Measurements from ENCODE around the gene FDXACB1.

The FDXACB1 gene, protein sequence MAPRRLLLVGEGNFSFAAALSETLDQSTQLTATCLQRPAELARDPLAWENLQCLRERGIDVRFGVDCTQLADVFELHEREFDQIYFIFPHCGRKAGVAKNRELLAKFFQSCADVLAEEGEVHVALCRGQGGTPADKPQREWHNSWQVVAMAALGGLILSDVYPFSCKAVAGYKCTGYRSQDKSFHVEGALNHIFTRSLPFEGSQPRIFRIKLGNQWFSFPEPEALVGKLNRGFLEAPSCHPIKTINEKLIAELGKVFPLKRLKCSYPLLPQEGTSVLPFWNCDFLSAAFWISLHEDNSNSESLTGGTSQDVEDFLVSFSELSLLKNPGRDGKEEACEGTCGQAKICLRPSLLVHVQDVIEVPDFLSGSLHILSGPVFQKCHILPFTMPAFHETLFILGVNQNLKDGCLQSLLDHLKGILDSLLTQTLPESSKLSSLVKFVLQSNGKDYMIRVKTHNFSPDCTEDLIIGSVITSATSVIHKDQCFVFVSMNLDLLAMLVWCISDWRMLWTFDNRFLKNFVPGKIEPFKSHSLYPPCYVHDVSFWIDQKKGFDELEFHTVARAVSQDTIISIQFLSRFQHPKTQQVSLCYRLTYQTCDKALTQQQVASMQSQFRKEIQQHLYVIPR

DNA sequence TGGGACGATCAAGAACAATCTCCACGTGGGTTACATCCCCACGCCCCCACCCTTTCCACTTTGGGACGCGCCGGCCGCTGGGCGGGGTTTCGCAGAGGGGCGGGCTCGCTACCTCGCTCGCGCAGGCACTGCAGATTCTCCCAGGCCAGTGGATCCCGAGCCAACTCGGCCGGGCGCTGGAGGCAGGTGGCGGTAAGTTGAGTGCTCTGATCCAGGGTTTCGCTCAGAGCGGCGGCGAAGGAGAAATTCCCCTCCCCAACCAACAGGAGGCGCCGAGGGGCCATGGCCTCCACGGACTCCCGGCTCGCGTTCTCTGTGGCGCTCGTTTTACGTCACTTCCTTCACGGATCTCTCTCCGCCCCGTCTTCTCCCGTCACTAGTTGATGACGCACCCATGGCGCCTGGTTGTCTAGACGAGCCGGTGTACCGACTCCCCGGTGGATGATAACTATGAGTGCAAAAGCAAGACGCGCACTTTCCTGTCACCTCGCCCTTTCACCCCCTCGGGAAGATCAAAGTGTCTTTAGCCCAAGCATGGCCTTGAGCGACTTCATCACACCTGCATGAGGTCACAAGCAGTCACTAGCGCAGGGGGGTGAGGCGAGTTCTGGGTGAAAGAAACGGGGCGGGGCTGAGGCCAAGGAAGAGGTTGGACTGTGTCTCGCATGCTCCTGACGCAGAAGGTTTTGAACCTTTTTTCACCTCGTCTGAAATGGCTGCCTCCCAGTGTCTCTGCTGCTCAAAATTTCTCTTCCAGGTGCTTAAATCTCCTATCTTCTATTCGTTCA lies at the start of gene FDXACB1, which contains the start of gene CFAP68:
Gene FDXACB1, minus strand, starts transcription at position 317 of the 788 bp plus-strand sequence. Its CDS starts 33 bp downstream, at position 284.
Gene CFAP68, plus strand, starts transcription at position 693 of the 788 bp plus-strand sequence. Its CDS starts 20 bp downstream, at position 713.
- DNase-seq = peak; percentile 99

GRCh38 chr11:111926505-111927391 lies 47.8 kb upstream of the FDXACB1 start:
- peak; percentile 97 for DNase-seq

- DNase-seq = no peak
Observed at GRCh38 chr11:111925953-111926352, 47.0 kb upstream of the FDXACB1 start.

- no peak for DNase-seq
Observed at GRCh38 chr11:111923951-111924350, 45.0 kb upstream of the FDXACB1 start.

DNA sequence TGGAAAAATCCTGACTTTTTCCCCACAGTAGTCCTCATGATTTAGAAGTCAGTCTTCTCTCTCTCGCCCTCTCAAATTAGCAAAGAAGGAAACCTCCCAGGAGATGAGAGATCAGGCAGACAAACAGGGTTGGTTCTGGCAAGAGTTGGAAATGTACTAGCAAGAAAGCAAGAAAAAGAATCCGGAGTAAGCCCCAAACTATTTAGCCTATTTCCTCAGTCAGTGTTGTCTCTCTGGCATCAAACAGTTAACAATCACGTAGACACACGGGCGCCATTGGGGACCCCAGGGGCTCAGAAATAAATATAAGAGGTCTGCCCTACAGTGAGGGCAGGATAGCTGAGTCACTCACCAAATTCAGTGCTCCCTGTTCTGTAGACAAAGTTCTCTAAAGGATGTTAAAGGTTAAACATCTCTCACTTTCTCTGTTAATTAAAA lies 44.4 kb upstream of the FDXACB1 start:
- DNase-seq = no peak

DNA sequence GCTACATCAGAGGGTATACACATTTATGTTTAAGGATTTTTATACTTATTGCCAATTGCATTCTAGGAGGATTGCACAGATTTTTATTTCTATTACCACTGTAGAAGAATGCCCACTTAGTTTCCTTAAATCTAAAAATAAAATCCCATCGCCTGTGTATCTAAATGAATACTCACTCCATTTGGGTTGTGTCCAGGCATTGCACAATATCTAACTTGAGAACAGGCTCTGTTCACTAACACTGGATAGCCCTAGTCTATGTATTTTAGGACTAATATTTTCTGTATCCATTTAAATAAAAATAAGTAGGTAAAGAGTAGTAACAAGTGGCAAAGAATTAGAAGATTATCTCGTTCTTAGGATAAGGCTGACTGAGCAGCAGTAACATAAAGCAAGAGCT lies 43.8 kb upstream of the FDXACB1 start:
- no peak for DNase-seq

- DNase-seq = no peak
Observed at GRCh38 chr11:111921541-111922230, 42.7 kb upstream of the FDXACB1 start.

DNA sequence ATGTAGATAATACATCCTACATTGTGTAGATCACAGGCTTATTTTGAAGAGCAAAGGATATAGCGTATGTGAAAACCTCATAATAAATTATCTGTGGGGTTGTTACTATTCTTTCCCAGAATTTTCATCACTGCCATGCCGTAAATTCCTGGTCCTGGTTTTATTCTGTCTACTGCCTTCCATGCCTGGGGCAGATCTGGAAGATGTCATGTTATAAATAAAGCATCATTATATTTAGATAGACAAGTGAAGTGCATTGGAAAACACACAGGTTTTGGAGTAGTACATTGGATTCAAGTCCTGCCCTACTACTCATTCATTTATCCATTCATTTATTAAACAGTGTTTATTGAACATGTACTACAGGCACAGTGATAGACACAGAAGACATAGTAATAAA lies 41.9 kb upstream of the FDXACB1 start:
- DNase-seq = no peak

- peak; percentile 94 for DNase-seq
Observed at GRCh38 chr11:111918390-111919256, 39.7 kb upstream of the FDXACB1 start, which contains the start of gene C11orf52. Gene C11orf52, plus strand, starts transcription at chr11:111918913. Its CDS starts 60 bp downstream, at chr11:111918973.

GRCh38 chr11:111917788-111918187 lies 38.8 kb upstream of the FDXACB1 start:
- no peak for DNase-seq

DNA sequence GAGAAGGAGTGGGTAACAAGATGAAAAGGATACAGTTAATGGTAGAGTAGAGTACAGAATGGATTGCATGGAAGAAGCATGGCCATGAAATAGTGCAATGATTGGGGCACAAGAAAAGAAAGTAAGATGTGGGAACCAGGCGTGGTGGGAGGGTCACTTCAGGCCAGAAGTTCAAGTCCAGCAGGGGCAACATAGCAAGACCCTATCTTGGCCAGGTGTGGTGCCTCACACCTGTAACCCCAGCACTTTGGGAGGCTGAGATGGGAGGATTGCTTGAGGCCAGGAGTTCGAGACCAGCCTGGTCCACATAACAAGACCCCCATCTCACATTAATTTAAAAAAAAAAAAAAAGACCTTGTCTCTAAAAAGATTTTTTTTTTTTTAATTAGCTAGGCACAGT lies 38.3 kb upstream of the FDXACB1 start:
- DNase-seq = no peak

DNA sequence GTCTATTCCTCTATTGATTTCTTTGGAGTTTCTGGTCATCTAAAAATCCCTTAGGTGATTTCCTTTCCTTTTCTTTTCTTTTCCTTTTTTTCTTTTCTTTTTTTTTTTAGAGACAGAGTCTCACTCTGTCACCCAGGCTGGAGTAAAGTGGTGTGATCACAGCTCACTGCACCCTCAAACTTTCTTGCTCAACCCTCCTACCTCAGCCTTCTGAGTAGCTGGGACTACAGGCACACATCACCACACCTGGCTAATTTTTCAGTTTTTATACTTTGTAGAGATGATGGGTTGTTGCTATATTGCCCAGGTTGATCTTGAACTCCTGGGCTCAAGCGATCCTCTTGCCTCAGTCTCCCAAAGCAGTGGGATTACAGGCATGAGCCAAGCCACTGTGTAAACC lies 37.8 kb upstream of the FDXACB1 start:
- no peak for DNase-seq

DNA sequence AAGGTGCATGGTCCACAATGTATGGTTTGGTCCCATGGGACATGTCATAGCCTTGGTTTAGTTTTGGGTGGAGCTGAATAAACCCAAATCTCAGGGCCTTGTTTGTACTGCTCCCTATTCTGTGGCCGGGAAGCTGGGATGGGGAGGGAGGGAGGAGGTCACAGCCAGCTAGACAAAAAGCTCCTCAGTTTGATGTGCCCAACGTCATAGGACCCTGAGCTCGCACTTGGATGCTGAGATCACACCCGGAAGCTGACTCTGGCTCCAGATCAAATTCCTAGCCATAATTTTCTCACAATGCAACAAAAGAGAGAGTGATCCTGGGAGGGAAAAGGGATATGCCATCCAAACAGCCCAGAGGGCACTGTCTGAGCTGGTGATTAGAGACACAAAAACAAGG lies 35.0 kb upstream of the FDXACB1 start:
- DNase-seq = no peak

- no peak for DNase-seq
Observed at GRCh38 chr11:111913031-111913861, 34.3 kb upstream of the FDXACB1 start.

DNA sequence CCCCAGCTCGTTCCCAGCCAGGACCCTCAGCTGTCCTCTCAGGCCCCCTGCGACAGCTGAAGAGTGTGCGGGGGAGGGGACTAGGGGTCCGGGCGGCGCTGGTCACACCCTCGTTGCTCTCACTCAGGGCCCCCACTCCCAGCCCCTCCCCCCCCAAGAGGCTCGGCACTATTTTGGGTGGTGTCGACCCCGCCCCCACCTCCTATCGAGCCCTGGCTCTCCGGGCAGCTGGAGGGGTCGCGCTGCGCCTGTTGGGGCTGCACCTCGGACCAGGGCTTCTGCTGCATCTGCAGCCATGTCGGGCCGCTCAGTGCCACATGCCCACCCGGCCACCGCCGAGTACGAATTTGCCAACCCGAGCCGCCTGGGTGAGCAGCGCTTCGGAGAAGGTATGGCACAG lies 33.6 kb upstream of the FDXACB1 start, which contains the start of gene HSPB2:
Gene HSPB2, plus strand, starts transcription at position 200 of the 400 bp plus-strand sequence. Its CDS starts 96 bp downstream, at position 296.
- DNase-seq = no peak

DNA sequence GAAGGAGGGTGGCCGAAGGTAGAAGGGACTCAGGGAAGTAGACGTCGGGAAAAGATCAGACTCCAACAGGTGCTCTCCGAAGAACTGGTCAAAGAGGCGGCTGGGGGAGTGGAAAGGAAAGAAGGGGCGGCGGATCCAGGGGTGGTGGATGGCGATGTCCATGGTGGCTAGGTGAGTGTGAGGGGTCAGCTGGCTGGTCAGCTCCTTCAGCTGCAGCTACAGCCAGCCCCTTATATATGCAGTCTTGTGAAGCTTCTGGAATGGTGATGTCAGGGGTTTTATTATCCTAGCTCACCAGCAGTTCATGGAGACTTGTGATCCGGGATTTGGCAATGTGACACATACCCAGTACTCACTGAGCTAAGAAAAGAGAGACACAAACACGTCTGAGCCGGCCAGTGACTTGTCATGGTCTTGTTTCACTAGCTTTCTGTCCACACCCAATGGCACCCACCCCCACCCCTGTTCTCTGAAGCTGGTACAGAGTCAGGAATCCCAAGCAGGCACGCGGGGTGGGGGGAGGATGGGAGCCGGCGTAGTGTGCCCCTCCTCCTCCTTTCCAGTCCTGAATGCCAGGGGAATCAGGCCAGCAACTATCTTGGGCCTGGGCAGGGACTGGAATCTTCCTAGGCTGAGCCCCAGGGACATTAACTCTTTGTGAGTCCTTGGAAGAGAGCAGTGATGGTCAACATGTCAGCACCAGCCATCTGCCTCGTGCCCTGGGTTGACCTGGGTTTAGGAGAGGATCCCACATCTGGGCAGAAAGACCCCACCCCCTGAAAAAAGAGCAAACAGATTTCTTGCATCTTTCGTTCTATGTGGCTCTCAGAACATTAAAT lies 32.8 kb upstream of the FDXACB1 start, which contains the start of gene CRYAB:
Gene CRYAB, minus strand, starts transcription at position 208 of the 839 bp plus-strand sequence. Its CDS starts 46 bp downstream, at position 162.
- DNase-seq = no peak

DNA sequence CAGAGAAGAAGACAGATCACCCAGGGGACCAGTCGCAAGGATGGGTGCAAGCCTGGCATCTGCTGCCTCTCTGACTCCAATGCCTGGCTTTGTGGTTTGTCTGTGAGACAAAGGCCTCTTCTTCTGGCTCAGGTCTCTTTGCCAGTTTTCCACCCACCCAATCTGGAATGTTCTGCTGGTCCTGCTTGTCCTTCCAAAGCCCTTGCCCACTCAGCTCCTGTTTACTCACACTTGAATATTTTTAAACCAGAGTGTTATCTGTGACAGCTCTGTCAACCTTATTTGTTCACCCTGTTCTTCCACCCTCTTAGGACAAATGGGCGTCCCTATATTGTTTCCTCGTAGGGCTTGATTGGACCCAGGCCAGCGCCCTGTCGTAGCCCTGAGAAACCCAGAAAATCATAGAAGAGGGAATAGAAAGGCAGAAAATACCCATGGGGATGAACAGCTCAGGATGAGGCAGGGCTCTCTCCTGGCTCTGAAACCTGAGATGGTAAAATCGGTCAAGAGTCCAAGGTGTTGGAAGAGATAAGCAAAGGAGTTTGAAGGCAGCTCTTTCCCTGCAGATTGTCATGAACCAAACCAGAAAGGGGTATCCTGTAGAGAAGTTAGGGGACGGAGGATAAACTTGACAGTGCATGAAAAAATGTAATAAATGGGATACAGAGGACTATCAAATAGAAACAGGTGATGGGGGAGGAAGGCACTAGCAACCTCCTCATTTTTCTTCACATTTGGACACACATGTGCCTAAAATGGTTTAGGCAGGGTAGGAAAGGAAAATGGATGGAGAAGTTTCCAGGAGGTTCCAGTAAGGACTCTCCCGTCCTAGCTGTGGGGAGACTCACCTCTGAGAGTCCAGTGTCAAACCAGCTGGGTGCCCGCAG lies 32.0 kb upstream of the FDXACB1 start:
- no peak for DNase-seq
